Brain pericyte (primary cell): Measurements from ENCODE around the gene SLC9A7.

Experiments
- DNase-seq: peaks from one replicate; pipeline ENCODE4 v3.0.0-alpha.2; 2012; ENCODE audit warnings: low read depth, low spot score

SLC9A7 gene

DNA sequence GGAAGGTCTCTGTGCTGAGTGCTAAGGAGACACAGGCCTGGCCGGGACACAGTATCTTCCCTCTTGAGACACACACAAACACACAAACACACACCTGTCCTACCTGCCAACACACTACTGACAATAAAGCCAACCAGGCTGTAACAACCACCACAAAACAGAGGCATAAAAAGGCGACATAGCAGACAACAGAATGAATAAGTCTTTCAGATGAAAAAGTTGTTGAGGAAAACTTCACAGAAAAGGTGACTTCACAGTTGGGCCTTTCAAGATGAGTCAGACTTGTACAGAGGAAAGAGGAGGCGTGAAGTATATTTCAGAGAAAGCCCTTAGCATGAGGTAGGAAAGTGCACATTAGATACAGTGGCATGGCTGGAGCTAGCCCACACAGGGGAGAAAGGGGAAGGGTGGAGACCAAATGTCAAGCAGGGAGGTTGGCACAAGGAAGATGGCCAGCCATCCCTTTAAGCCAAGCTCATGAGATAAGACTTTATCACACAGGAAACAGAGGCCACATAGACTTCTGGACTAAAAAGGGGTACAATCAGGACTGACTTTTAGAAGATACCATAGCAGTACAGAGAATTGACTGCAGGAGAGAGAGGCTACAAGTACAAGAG, 54.0 kb downstream of the SLC9A7 start:
- DNase-seq: no peak

DNA sequence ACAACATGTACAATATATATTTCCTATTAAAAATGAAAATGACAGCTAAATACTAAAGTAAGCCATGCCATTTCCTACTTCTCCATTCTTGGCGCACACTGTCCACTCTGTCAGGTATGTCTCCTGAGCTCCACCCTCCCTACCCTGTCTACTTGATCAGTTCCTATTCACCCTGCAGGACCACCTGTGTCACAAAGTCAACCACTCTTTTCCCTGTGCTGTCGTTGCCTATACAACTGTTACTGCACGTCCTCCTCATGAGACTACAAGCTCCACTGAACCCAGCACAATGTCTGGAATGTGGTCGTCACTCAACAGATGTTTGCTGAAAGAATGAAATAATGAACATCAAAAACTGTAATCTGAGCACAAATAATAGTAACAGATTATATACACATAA, 54.9 kb downstream of the SLC9A7 start:
- DNase-seq: no peak

DNA sequence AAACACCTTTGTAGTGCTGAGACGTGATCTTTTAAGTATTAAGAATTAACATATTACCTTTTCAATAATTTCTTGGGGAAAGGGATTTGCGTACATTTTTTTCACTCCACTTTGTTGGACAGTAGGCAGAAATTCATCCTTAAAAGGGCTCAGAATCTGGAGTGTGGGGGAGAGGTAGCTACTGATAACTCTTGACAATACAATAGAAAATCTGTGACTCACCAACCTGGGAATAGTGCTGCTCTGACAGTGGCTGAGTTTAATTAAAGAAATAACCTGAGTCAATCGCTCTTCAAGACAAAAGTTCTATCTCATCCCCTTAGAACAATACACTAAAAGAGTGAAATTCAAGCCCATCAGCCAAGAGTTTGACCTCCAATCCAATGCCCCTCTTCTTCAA, 60.2 kb downstream of the SLC9A7 start:
- DNase-seq: no peak

GRCh38 chrX:46695491-46695890, 63.4 kb downstream of the SLC9A7 start:
- DNase-seq: no peak

GRCh38 chrX:46694549-46694948, 64.4 kb downstream of the SLC9A7 start:
- DNase-seq: no peak

DNA sequence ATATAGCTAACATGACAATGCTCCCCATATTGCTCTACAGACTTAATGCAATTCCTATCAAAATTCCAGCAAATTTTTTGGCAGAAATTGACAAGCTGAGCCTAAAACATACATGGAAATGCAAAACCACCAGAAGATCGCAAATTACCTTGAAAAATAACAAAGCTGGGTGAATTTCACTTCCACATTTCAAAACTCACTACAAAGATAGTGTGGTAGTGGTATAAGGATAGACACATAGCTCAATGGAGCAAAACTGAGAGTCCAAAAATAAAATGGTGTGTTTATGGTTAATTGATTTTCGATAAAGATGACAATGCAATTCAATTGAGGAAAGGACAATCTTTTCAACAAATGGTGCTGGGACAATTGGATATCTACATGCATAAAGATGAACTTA, 65.8 kb downstream of the SLC9A7 start:
- no peak for DNase-seq

GRCh38 chrX:46690818-46691217, 68.1 kb downstream of the SLC9A7 start:
- no peak for DNase-seq

- no peak for DNase-seq
These were observed 71.3 kb downstream of the SLC9A7 start for GRCh38 chrX:46687619-46688018.

GRCh38 chrX:46686003-46686645, 72.8 kb downstream of the SLC9A7 start:
- no peak for DNase-seq

- DNase-seq: no peak
These were observed 75.9 kb downstream of the SLC9A7 start for GRCh38 chrX:46683048-46683447.

GRCh38 chrX:46681849-46682248, 77.1 kb downstream of the SLC9A7 start:
- DNase-seq: no peak

GRCh38 chrX:46678232-46678631, 80.7 kb downstream of the SLC9A7 start:
- DNase-seq: no peak

DNA sequence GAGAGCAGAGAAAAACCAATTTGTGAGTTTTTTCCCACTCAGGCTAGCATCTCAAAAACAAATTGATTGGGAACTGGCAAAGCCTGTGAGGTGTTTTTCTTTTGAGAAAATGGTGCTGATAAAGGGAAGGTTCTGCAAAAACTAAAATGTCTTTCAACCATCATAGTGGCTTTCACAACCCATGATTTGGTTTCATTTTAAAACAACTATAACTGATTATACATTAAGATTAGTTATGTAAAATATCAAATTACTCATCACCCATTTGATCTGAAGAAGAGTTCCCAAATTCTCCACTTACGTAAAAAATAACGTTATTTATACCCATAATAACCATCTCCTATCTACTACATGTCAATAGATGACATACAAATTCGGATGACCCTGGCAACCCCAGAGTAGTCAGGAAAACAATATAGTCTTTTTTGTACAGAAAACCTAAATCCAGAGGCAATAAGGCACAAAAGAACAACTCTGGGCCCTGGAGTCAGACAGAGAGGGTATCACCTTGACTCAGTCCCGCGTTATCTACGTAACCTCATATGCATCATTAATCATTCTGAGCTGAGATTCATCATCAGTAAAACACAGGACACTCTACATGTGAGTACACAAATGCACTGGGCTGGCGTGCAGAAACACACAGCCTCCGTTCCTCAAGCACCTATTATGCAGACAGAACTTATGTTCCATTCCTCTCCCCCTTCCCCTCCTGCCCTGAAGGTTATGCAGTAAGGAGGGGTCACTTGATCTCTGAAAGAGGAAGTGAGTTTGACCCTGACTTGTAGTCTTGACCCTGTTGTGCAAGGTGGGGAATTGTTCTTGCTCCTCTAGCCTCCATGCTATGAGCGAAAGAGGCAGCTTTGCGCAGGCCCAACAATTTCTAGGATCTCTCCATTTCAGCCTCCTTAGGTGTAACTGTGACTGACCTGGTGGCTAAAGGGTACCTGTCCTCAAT, 82.2 kb downstream of the SLC9A7 start:
- no peak for DNase-seq

DNA sequence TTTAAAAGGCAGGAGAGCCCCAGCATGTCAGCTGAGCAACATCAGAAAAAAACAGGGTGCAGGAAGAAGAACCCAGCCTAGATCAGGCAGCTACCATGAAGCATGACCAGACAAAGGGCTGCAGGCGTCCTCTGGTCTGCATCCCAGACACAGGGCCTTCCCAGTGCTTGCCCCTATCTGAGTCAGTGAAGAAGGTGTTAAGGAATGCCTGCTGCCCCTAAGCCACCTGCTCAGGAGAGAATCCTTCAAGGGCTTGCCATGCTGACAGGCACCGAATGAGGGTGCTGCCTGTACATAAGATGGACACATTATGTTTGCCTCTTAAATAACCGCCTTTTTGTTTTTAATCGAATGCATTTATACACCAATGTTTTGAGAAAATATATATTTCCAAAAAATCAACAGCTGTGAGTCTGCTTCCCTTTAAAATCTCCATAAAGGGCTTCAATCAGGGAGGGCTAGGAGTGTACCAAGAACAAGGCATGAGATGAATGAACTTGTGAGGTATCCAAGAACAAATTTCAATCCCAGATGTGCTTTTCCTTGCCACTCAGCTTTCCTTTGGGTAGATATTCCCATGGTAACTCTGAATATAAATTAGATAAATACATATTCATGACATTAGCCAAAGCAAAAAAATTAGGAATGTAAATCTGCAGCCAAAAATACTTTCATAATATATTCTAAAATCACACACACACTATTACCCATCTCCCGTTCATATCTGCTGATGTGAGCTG, 85.1 kb downstream of the SLC9A7 start:
- no peak for DNase-seq

GRCh38 chrX:46670316-46670715, 88.6 kb downstream of the SLC9A7 start:
- no peak for DNase-seq

DNA sequence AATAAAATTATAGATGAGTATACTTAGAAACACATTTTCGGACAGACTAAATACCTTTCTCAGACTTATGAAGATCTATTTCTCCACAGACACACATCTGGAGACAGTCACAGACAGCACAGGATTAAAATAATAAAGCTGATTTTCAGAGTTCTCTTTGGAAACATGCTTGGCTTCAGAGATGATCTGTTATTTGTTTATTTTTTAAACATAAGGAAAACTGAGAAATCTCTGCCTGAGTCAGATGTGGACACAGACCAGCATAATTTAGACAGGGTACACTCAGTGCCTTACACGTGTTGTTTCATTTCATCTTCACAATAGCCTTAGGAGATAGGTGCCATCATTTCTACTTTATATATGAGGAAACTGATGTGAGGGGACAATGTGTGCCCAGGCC, 92.1 kb downstream of the SLC9A7 start:
- DNase-seq: no peak

GRCh38 chrX:46665232-46666152, 93.4 kb downstream of the SLC9A7 start:
- DNase-seq: no peak

- no peak for DNase-seq
These were observed 96.5 kb downstream of the SLC9A7 start for GRCh38 chrX:46662188-46662958.

- no peak for DNase-seq
These were observed 105.4 kb downstream of the SLC9A7 start for GRCh38 chrX:46653482-46653881.
